Activated CD8-positive, alpha-beta T cell treated with anti-CD3 and anti-CD28 coated beads for 36 hours (primary cell): ENCODE measurements around the gene TBC1D2B. TPM values are rescaled to one million over a fixed set of nuclear protein-coding genes. Genes with fewer than 3 reads are reported as not detected.

ENCODE experiments used
- ATAC-seq: fragments of 200-7000 bp; cut with Tn5 transposase; one replicate; pipeline ENCODE4 v1.10.0; 2021; ENCODE audit warnings: mild to moderate bottlenecking, moderate library complexity
- CTCF ChIA-PET: fragments of 350-600 bp; sonication (Branson Sonifier 250); formaldehyde crosslinking; loops from one replicate; lab custom pipeline; 2021; ENCODE audit warnings: antibody characterized with exemption; lab: Charles Lee
- POLR2A ChIA-PET: fragments of 350-600 bp; sonication (Branson Sonifier 250); formaldehyde crosslinking; loops from one replicate; lab custom pipeline; 2021; ENCODE audit warnings: antibody characterized with exemption; lab: Charles Lee
- DNase-seq: peaks from one replicate; pipeline ENCODE4 v3.0.0-alpha.2; 2020
- H3K27ac Mint-ChIP-seq: one replicate; pipeline ENCODE4 v1.8.0; 2021; ENCODE audit warnings: mild to moderate bottlenecking, mixed read lengths
- H3K27me3 Mint-ChIP-seq: one replicate; pipeline ENCODE4 v1.8.0; 2021; ENCODE audit warnings: mixed read lengths
- H3K36me3 Mint-ChIP-seq: one replicate; pipeline ENCODE4 v1.8.0; 2021; ENCODE audit warnings: low read depth, mixed read lengths
- H3K4me1 Mint-ChIP-seq: one replicate; pipeline ENCODE4 v1.8.0; 2021; ENCODE audit warnings: low read depth, mixed read lengths
- H3K4me3 Mint-ChIP-seq: one replicate; pipeline ENCODE4 v1.8.0; 2021; ENCODE audit warnings: mild to moderate bottlenecking, moderate library complexity, mixed read lengths
- H3K9me3 Mint-ChIP-seq: one replicate; pipeline ENCODE4 v1.8.0; 2021; ENCODE audit warnings: mixed read lengths
- intact Hi-C: fragments of 100-400 bp; cut with micrococcal nuclease; formaldehyde crosslinking; loops from one replicate; pipeline ENCODE4 v1.10.0; 2022
- total RNA-seq, 2 experiments: library from RNA; stranded (reverse); gene quantifications; one replicate each; pipeline ENCODE4 v1.2.3, GENCODE V29; 2021
- TF ChIP-seq, protein P1 (sequence below): fragments of 200-600 bp; IDR thresholded peaks from one replicate; pipeline ENCODE4 v1.8.0; 2022; ENCODE audit warnings: antibody characterized with exemption, mild to moderate bottlenecking

TBC1D2B gene
- total RNA-seq, 2 experiments from 2014 or later: 62.9 to 65.7 TPM

- POLR2A ChIA-PET: interaction anchor here (0.6 to 5.6 kb wide), 8 partner anchors 7 to 38 kb away, joined by 3 to 31 read pairs (median 5); no protein-coding TSS in a partner anchor
- Mint-ChIP-seq H3K36me3 (peaks cover 21% of the 10 kb centered on the region), H3K27me3 (no peaks in the 10 kb centered on the region), H3K27ac (no peak overlapping the region), H3K4me1 (peaks cover 30% of the 10 kb centered on the region), H3K4me3 (peak overlapping the region; percentile 67), H3K9me3 (no peaks in the 10 kb centered on the region)
- CTCF ChIA-PET: interaction anchor here (0.8 to 8.9 kb wide), 12 partner anchors 10 to 171 kb away, joined by 3 to 83 read pairs (median 8); no protein-coding TSS in a partner anchor
- intact Hi-C loops: loop anchor here (2.0 kb wide), 1 partner anchor 35 kb away; no protein-coding TSS in a partner anchor
- ATAC-seq: peak; percentile 26
- TF ChIP-seq, protein P1, sequence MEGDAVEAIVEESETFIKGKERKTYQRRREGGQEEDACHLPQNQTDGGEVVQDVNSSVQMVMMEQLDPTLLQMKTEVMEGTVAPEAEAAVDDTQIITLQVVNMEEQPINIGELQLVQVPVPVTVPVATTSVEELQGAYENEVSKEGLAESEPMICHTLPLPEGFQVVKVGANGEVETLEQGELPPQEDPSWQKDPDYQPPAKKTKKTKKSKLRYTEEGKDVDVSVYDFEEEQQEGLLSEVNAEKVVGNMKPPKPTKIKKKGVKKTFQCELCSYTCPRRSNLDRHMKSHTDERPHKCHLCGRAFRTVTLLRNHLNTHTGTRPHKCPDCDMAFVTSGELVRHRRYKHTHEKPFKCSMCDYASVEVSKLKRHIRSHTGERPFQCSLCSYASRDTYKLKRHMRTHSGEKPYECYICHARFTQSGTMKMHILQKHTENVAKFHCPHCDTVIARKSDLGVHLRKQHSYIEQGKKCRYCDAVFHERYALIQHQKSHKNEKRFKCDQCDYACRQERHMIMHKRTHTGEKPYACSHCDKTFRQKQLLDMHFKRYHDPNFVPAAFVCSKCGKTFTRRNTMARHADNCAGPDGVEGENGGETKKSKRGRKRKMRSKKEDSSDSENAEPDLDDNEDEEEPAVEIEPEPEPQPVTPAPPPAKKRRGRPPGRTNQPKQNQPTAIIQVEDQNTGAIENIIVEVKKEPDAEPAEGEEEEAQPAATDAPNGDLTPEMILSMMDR: no peak
- no peak for DNase-seq
Observed at GRCh38 chr15:78069462-78070029, 8.0 kb downstream of the TBC1D2B start.

DNA sequence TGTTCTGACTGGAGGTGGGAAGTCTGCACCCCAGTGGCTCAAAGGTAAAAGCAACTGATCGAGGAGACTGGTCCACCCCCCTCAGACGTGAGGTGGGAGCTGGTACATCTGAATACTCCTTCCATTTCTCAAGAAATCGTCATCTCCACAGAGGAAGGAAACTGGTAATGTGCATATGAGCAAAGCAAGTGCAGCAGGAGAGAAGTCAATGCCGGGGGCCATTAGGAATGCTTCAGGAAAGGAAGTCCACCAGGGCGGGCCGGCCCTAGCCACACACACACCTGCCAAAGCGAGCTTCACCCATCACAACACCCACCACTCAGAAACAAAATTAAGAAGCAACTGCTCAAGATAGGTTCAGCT lies 8.5 kb downstream of the TBC1D2B start:
- peak; percentile 34 for ATAC-seq
- ChIA-PET CTCF (interaction anchor here (1.0 to 8.9 kb wide), 9 partner anchors 10 to 172 kb away, joined by 3 to 83 read pairs (median 13); no protein-coding TSS in a partner anchor), POLR2A (interaction anchor here (0.6 to 5.6 kb wide), 6 partner anchors 10 to 37 kb away, joined by 3 to 31 read pairs (median 5); no protein-coding TSS in a partner anchor)
- peaks cover 17% of the 10 kb centered on the region for H3K36me3 Mint-ChIP-seq
- no peaks in the 10 kb centered on the region for H3K9me3 Mint-ChIP-seq
- intact Hi-C loops: loop anchor here (2.0 kb wide), 1 partner anchor 34 kb away; no protein-coding TSS in a partner anchor
- no peaks in the 10 kb centered on the region for H3K27me3 Mint-ChIP-seq
- TF ChIP-seq, protein P1: no peak
- peaks cover 25% of the 10 kb centered on the region for H3K4me1 Mint-ChIP-seq
- no peak overlapping the region for H3K27ac Mint-ChIP-seq
- H3K4me3 Mint-ChIP-seq: peak overlapping the region; percentile 67
- peak; percentile 46 for DNase-seq

- CTCF ChIA-PET: interaction anchor here (1.1 to 8.9 kb wide), 8 partner anchors 8 to 108 kb away, joined by 3 to 83 read pairs (median 14); no protein-coding TSS in a partner anchor
- Mint-ChIP-seq H3K4me3 (no peak overlapping the region), H3K9me3 (no peaks in the 10 kb centered on the region), H3K27ac (no peak overlapping the region), H3K4me1 (peaks cover 15% of the 10 kb centered on the region), H3K36me3 (peaks cover 17% of the 10 kb centered on the region), H3K27me3 (no peaks in the 10 kb centered on the region)
- POLR2A ChIA-PET: interaction anchor here (0.6 to 5.6 kb wide), 5 partner anchors 9 to 32 kb away, joined by 3 to 31 read pairs (median 5); no protein-coding TSS in a partner anchor
- intact Hi-C loops: loop anchor here (2.0 kb wide), 1 partner anchor 33 kb away; no protein-coding TSS in a partner anchor
- DNase-seq (no peak), ATAC-seq (no peak)
- TF ChIP-seq, protein P1: no peak
Observed at GRCh38 chr15:78067328-78068228, 9.9 kb downstream of the TBC1D2B start.

GRCh38 chr15:78065973-78066946 lies 11.3 kb downstream of the TBC1D2B start:
- Mint-ChIP-seq H3K27ac (no peak overlapping the region), H3K4me3 (no peak overlapping the region), H3K4me1 (peaks cover 10% of the 10 kb centered on the region), H3K36me3 (peaks cover 13% of the 10 kb centered on the region), H3K9me3 (no peaks in the 10 kb centered on the region), H3K27me3 (no peaks in the 10 kb centered on the region)
- ChIA-PET POLR2A (interaction anchor here (0.7 to 5.6 kb wide), 5 partner anchors 10 to 32 kb away, joined by 3 to 31 read pairs (median 4); no protein-coding TSS in a partner anchor), CTCF (interaction anchor here (1.1 to 8.9 kb wide), 3 partner anchors 9 to 107 kb away, joined by 3 to 83 read pairs (median 6); no protein-coding TSS in a partner anchor)
- DNase-seq (no peak), ATAC-seq (peak; percentile 14)
- intact Hi-C loops: no loop called here
- TF ChIP-seq, protein P1: no peak
